ENCODE data around the gene SLC4A1AP. TPM values are rescaled to one million over a fixed set of nuclear protein-coding genes. Genes with fewer than 3 reads are reported as not detected.

SLC4A1AP gene
- total RNA-seq, 1 donor from 2014 or later, result 24.7 TPM

DNA sequence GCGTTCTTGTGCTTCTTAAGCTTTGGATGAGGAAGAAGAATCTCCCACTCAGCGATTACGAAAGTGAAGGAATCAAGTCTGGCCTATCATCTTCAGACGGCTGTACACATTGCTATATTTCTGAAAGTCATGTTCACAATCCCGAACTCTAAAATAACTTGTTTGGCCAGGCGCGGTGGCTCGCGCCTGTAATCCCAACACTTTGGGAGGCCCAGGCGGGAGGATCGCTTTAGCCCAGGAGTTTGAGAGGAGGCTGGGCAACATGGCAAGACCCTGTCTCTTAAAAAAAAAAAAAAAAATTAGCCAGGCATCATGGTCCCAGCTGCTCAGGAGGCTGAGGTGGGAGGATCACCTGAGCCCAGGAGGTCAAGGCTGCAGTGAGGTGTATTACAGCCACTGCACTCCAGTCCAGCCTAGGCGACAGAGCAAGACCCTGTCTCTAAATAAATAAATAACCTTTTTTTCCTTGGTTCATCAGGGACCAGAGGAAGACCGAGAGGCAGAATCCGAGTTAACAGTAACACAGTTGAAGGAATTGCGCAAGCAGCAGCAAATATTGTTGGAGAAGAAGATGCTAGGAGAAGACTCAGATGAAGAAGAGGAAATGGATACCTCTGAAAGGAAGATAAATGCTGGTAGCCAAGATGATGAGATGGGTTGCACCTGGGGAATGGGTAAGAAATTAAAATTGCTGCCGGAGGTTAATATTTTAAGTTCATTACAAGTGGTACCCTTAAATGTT, 1.1 kb downstream of the SLC4A1AP start:
- peak overlapping the region; percentile 100 for H3K4me3 Mint-ChIP-seq (ENCODE audit: unreplicated experiment)
- no peak for DNase-seq
- H3K36me3 Mint-ChIP-seq (ENCODE audit: unreplicated experiment), result no peaks in the 10 kb centered on the region
- peaks cover 2% of the 10 kb centered on the region for H3K9me3 Mint-ChIP-seq (ENCODE audit: unreplicated experiment)
- TF ChIP-seq, protein P1, sequence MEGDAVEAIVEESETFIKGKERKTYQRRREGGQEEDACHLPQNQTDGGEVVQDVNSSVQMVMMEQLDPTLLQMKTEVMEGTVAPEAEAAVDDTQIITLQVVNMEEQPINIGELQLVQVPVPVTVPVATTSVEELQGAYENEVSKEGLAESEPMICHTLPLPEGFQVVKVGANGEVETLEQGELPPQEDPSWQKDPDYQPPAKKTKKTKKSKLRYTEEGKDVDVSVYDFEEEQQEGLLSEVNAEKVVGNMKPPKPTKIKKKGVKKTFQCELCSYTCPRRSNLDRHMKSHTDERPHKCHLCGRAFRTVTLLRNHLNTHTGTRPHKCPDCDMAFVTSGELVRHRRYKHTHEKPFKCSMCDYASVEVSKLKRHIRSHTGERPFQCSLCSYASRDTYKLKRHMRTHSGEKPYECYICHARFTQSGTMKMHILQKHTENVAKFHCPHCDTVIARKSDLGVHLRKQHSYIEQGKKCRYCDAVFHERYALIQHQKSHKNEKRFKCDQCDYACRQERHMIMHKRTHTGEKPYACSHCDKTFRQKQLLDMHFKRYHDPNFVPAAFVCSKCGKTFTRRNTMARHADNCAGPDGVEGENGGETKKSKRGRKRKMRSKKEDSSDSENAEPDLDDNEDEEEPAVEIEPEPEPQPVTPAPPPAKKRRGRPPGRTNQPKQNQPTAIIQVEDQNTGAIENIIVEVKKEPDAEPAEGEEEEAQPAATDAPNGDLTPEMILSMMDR (IDR thresholded peaks at IDR 0.05; ENCODE audit: partially characterized antibody, unreplicated experiment), result no peak
- peaks cover 4% of the 10 kb centered on the region for H3K27me3 Mint-ChIP-seq (ENCODE audit: unreplicated experiment)
- peaks cover 10% of the 10 kb centered on the region for H3K4me1 Mint-ChIP-seq (ENCODE audit: low read depth, unreplicated experiment)
- peak overlapping the region; percentile 64 for H3K27ac Mint-ChIP-seq (ENCODE audit: unreplicated experiment)

DNA sequence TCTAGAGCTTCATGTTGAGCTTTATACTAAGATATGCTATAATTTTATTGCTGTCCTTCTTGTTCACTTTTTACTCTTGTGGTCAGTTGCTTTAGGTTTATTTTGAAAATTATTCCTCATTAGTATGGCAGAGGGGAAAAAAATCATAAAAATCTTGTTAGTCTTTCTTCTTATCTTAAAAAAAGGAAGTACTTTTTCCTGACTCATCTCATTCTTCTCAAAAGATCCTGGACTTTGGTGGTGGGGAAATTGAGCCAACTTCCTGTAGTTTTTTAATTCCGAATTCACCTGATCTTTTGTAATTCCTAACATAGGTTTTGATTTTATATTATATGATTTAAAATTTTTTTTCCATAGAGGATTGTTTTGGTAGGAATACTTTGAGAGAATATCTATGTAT, 3.8 kb downstream of the SLC4A1AP start:
- TF ChIP-seq, protein P1 (IDR thresholded peaks at IDR 0.05; ENCODE audit: partially characterized antibody, unreplicated experiment), result no peak
- Mint-ChIP-seq H3K4me1 (ENCODE audit: low read depth, unreplicated experiment) (peaks cover 9% of the 10 kb centered on the region), H3K27me3 (ENCODE audit: unreplicated experiment) (peaks cover 4% of the 10 kb centered on the region), H3K36me3 (ENCODE audit: unreplicated experiment) (no peaks in the 10 kb centered on the region), H3K27ac (ENCODE audit: unreplicated experiment) (no peak overlapping the region), H3K4me3 (ENCODE audit: unreplicated experiment) (no peak overlapping the region), H3K9me3 (ENCODE audit: unreplicated experiment) (peaks cover 2% of the 10 kb centered on the region)
- DNase-seq, result no peak

DNA sequence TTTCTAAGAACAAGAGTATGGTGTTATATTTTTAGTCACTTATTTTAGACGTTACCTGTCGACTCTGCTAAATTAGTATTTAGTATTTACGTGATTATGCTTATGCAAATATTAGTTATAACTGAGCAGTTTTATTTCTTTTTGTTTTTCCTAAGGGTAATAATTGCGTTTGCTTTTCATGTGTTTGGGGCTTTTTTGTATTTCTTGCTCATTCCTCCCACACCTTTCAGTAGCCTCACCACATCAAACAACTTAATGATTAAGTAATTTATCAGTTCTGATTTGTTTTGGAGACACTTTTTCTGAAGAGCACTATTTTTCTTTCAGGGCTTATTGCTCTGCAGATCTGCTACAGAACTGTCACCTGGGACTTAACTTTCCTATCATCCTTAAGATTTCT, 7.5 kb downstream of the SLC4A1AP start:
- H3K27ac Mint-ChIP-seq (ENCODE audit: unreplicated experiment), result no peak overlapping the region
- TF ChIP-seq, protein P1 (IDR thresholded peaks at IDR 0.05; ENCODE audit: partially characterized antibody, unreplicated experiment), result no peak
- no peak overlapping the region for H3K4me3 Mint-ChIP-seq (ENCODE audit: unreplicated experiment)
- H3K4me1 Mint-ChIP-seq (ENCODE audit: low read depth, unreplicated experiment), result no peaks in the 10 kb centered on the region
- no peak for DNase-seq
- H3K27me3 Mint-ChIP-seq (ENCODE audit: unreplicated experiment), result no peaks in the 10 kb centered on the region
- no peaks in the 10 kb centered on the region for H3K9me3 Mint-ChIP-seq (ENCODE audit: unreplicated experiment)
- no peaks in the 10 kb centered on the region for H3K36me3 Mint-ChIP-seq (ENCODE audit: unreplicated experiment)

DNA sequence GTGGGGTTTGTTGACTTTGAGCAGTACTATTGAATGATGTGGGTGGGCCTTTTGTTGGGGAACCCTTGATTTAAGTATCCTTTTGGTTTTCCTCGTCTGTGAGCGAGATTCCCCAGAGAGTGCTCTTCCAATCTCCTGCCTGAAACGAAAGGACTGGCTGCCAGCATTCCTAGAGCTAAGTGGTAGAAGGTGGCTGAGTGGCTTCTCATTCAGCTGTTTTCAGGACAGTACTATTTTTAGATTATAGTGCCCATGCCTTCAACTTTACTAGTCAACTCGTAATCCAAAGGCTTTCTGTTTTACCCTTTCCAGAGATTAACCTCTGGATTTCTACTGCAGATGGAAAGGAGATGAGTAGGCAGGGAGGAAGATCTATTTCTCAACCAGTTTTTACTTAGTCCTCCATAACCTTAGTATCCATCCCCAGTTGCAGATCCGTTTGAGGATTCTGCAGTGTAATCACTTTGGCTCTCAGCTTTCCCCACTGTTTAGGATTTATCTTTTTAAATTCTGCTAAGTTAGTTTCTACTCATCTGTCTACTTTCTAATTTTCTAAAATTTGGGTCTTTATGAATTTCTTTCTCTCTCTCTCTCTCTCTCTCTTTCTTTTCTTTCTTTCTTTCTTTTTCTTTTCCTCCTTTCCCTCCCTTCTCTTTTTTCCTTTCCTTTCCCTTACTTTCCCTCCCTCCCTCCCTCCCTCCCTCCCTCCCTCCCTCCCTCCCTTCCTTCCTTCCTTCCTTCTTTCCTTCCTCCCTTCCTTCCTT, 9.2 kb downstream of the SLC4A1AP start:
- TF ChIP-seq, protein P1 (IDR thresholded peaks at IDR 0.05; ENCODE audit: partially characterized antibody, unreplicated experiment), result no peak
- Mint-ChIP-seq H3K27ac (ENCODE audit: unreplicated experiment) (no peak overlapping the region), H3K4me3 (ENCODE audit: unreplicated experiment) (no peak overlapping the region), H3K4me1 (ENCODE audit: low read depth, unreplicated experiment) (no peaks in the 10 kb centered on the region), H3K36me3 (ENCODE audit: unreplicated experiment) (no peaks in the 10 kb centered on the region), H3K27me3 (ENCODE audit: unreplicated experiment) (no peaks in the 10 kb centered on the region), H3K9me3 (ENCODE audit: unreplicated experiment) (no peaks in the 10 kb centered on the region)
- no peak for DNase-seq

DNA sequence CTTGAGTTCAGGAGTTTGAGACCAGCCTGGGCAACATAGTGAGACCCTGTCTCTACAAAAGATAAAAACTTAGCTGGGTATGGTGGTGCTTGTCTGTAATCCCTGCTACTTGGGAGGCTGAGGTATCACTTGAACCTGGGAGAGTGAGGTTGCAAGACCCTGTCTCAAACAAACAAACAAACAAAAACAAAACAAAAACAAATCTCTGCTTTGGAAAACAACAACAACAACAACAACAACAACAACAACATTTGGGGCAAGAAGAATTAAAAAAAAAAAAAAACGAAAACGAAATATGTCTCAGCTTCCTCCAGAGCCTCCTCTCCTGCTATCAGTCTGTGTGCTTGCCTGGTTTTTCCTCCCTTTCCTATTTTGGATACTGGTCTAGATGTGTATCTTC, 16.9 kb downstream of the SLC4A1AP start:
- peak overlapping the region; percentile 71 for H3K27ac Mint-ChIP-seq (ENCODE audit: unreplicated experiment)
- peak overlapping the region; percentile 7 for H3K4me3 Mint-ChIP-seq (ENCODE audit: unreplicated experiment)
- no peaks in the 10 kb centered on the region for H3K36me3 Mint-ChIP-seq (ENCODE audit: unreplicated experiment)

More for the DNA sequence above, 16.9 kb downstream of the SLC4A1AP start:
- Mint-ChIP-seq H3K27me3 (ENCODE audit: unreplicated experiment) (peaks cover 2% of the 10 kb centered on the region), H3K9me3 (ENCODE audit: unreplicated experiment) (peaks cover 2% of the 10 kb centered on the region), H3K4me1 (ENCODE audit: low read depth, unreplicated experiment) (peaks cover 9% of the 10 kb centered on the region)
- TF ChIP-seq, protein P1 (IDR thresholded peaks at IDR 0.05; ENCODE audit: partially characterized antibody, unreplicated experiment), result no peak
- no peak for DNase-seq
